Spleen (tissue), 7 donors: ENCODE results near the gene SH2D4B.

ENCODE experiments used
- POLR2AphosphoS5 ChIP-seq, 3 donors: sonication (generic); formaldehyde crosslinking; IDR thresholded peaks; one replicate each; pipeline ENCODE4 v1.5.1; 2017; ENCODE audit warnings: antibody characterized with exemption in 3 of 3
- TF ChIP-seq, protein P1 (sequence below), 11 experiments: fragments of 200-600 bp in 7 of 11; fragments of 450-650 bp in 4 of 11; sonication (generic) in 4 of 11; IDR thresholded peaks in 8 of 11; conservative IDR thresholded peaks in 3 of 11; 1 replicate in 7 of 11; 2 replicates in 4 of 11; pipeline versions ENCODE4 v1.4.0 to v1.8.0; 2016 to 2021; ENCODE audit warnings: antibody characterized with exemption in 11 of 11, inconsistent platforms in 4 of 11, mild to moderate bottlenecking in 1 of 11
- donor health status: DM: no; HTN: no; CAD: no; lungs with moderate emphysema.
- donor health status: DM: no; HTN: no; CAD: no.
- donor health status: DM: no; HTN: no; CAD: no.

DNA sequence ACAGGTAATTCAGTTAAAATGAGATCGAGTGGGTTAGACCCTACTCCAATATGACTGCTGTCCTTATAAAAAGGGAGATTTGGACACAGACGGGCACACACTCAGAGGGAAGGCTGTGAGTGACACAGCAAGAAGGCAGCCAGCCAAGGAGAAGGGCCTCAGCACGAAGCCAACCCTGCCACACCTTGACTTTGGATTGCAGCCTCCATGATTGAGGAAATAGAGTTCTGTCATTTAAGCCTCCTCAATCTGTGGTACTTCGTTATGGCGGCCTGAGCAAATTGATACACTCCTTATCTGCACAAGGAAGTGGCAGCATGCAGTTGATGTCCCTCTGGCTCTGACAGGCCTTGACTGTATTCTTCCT lies 43.8 kb downstream of the SH2D4B start:
- no peak for TF ChIP-seq POLR2AphosphoS5 (IDR thresholded peaks at IDR 0.05)
- TF ChIP-seq, protein P1, sequence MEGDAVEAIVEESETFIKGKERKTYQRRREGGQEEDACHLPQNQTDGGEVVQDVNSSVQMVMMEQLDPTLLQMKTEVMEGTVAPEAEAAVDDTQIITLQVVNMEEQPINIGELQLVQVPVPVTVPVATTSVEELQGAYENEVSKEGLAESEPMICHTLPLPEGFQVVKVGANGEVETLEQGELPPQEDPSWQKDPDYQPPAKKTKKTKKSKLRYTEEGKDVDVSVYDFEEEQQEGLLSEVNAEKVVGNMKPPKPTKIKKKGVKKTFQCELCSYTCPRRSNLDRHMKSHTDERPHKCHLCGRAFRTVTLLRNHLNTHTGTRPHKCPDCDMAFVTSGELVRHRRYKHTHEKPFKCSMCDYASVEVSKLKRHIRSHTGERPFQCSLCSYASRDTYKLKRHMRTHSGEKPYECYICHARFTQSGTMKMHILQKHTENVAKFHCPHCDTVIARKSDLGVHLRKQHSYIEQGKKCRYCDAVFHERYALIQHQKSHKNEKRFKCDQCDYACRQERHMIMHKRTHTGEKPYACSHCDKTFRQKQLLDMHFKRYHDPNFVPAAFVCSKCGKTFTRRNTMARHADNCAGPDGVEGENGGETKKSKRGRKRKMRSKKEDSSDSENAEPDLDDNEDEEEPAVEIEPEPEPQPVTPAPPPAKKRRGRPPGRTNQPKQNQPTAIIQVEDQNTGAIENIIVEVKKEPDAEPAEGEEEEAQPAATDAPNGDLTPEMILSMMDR (IDR thresholded peaks at IDR 0.05 in 8 of 11, conservative IDR thresholded peaks at IDR 0.05 in 3 of 11): no peak
